Astrocyte (in vitro differentiated cells and primary cell): ENCODE data around the gene PEPD. TPM values are rescaled to one million over a fixed set of nuclear protein-coding genes. Genes with fewer than 3 reads are reported as not detected.

ENCODE experiments used
- DNase-seq: peaks from one replicate; pipeline ENCODE4 v3.0.0-alpha.2; 2010; ENCODE audit warnings: low read depth
- FAIRE-seq: peaks from 2 replicates; lab custom pipeline; 2011; peaks lifted over from hg19 to GRCh38; lab: Jason Lieb, UNC
- H2AFZ ChIP-seq: 2 replicates; pipeline ENCODE4 v1.6.0; 2012; ENCODE audit warnings: low read depth, low read length, inconsistent platforms
- H3K27ac ChIP-seq: 2 replicates; pipeline ENCODE4 v1.5.1; 2011; ENCODE audit warnings: low read depth, low read length, inconsistent platforms
- H3K27me3 ChIP-seq: 2 replicates; pipeline ENCODE4 v1.6.0; 2011; ENCODE audit warnings: low read length, inconsistent platforms; ENCODE audit not compliant: insufficient read depth
- H3K36me3 ChIP-seq: 2 replicates; pipeline ENCODE4 v1.5.1; 2011; ENCODE audit warnings: low read length, inconsistent platforms; ENCODE audit not compliant: insufficient read depth
- H3K4me1 ChIP-seq: 2 replicates; pipeline ENCODE4 v1.5.1; 2011; ENCODE audit warnings: low read length, inconsistent platforms; ENCODE audit not compliant: insufficient read depth
- H3K4me2 ChIP-seq: 2 replicates; pipeline ENCODE4 v1.6.0; 2012; ENCODE audit warnings: low read length, inconsistent platforms
- H3K4me3 ChIP-seq: 2 replicates; pipeline ENCODE4 v1.5.1; 2011; ENCODE audit warnings: low read depth, mild to moderate bottlenecking, low read length, inconsistent platforms; ENCODE audit not compliant: insufficient read depth
- H3K79me2 ChIP-seq: 2 replicates; pipeline ENCODE4 v1.6.0; 2012; ENCODE audit warnings: mild to moderate bottlenecking, low read length, inconsistent platforms; ENCODE audit not compliant: insufficient read depth
- H3K9ac ChIP-seq: 2 replicates; pipeline ENCODE4 v1.6.0; 2012; ENCODE audit warnings: mild to moderate bottlenecking, low read length, inconsistent platforms
- H3K9me3 ChIP-seq: 2 replicates; pipeline ENCODE4 v1.5.1; 2012; ENCODE audit warnings: low read depth, mild to moderate bottlenecking, low read length, inconsistent platforms; ENCODE audit not compliant: insufficient read depth
- H4K20me1 ChIP-seq: 2 replicates; pipeline ENCODE4 v1.6.0; 2012; ENCODE audit warnings: low read length, inconsistent platforms; ENCODE audit not compliant: insufficient read depth
- H3K27ac Mint-ChIP-seq: one replicate; pipeline ENCODE4 v1.8.0; 2021; ENCODE audit warnings: mild to moderate bottlenecking, mixed read lengths; ENCODE audit not compliant: unreplicated experiment
- H3K27me3 Mint-ChIP-seq: one replicate; pipeline ENCODE4 v1.8.0; 2021; ENCODE audit warnings: low read depth, mixed read lengths; ENCODE audit not compliant: unreplicated experiment
- H3K36me3 Mint-ChIP-seq: one replicate; pipeline ENCODE4 v1.8.0; 2021; ENCODE audit warnings: low read depth, mixed read lengths; ENCODE audit not compliant: unreplicated experiment
- H3K4me1 Mint-ChIP-seq: one replicate; pipeline ENCODE4 v1.8.0; 2021; ENCODE audit warnings: low read depth, mixed read lengths; ENCODE audit not compliant: unreplicated experiment
- H3K4me3 Mint-ChIP-seq: one replicate; pipeline ENCODE4 v1.8.0; 2021; ENCODE audit warnings: mild to moderate bottlenecking, moderate library complexity, mixed read lengths; ENCODE audit not compliant: unreplicated experiment
- H3K9me3 Mint-ChIP-seq: one replicate; pipeline ENCODE4 v1.8.0; 2021; ENCODE audit warnings: mild to moderate bottlenecking, mixed read lengths; ENCODE audit not compliant: unreplicated experiment
- CTCF ChIP-seq: IDR thresholded peaks from 2 replicates; pipeline ENCODE4 v1.5.1; 2011; ENCODE audit warnings: low read depth, mild to moderate bottlenecking, inconsistent platforms, low read length, moderate library complexity; ENCODE audit not compliant: insufficient read depth
- EZH2 ChIP-seq: IDR thresholded peaks from 2 replicates; pipeline ENCODE4 v1.6.1; 2012; ENCODE audit warnings: mild to moderate bottlenecking, low read length, inconsistent platforms; ENCODE audit not compliant: insufficient read depth
- total RNA-seq: library from RNA; stranded (reverse); gene quantifications from 2 replicates; pipeline ENCODE4 v1.2.1, GENCODE V29; 2021

The PEPD gene
- total RNA-seq, 1 donor from 2014 or later, result 37.9 TPM

GRCh38 chr19:33528404-33528803, 6.8 kb upstream of the PEPD start:
- no peak overlapping the region for H2AFZ ChIP-seq
- FAIRE-seq, result no peak
- H3K27me3 ChIP-seq, result peaks cover 11% of the 10 kb centered on the region
- no peaks in the 10 kb centered on the region for H3K9me3 ChIP-seq
- H3K4me3 ChIP-seq, result no peak overlapping the region
- H3K9me3 Mint-ChIP-seq, result no peaks in the 10 kb centered on the region
- H3K4me2 ChIP-seq, result no peak overlapping the region
- H3K4me3 Mint-ChIP-seq, result no peak overlapping the region
- peaks cover 57% of the 10 kb centered on the region for H3K27me3 Mint-ChIP-seq
- DNase-seq, result no peak
- H3K36me3 ChIP-seq, result no peaks in the 10 kb centered on the region
- no peak overlapping the region for H3K27ac Mint-ChIP-seq
- no peak overlapping the region for H3K9ac ChIP-seq
- no peak overlapping the region for H3K27ac ChIP-seq
- no peaks in the 10 kb centered on the region for H3K36me3 Mint-ChIP-seq
- H3K4me1 ChIP-seq, result no peaks in the 10 kb centered on the region
- TF ChIP-seq CTCF (no peak), EZH2 (no peak)
- H3K4me1 Mint-ChIP-seq, result no peaks in the 10 kb centered on the region
- H3K79me2 ChIP-seq, result no peaks in the 10 kb centered on the region
- no peaks in the 10 kb centered on the region for H4K20me1 ChIP-seq

- Mint-ChIP-seq H3K27ac (peak overlapping the region; percentile 31), H3K4me3 (no peak overlapping the region), H3K4me1 (no peaks in the 10 kb centered on the region), H3K27me3 (peaks cover 58% of the 10 kb centered on the region), H3K9me3 (no peaks in the 10 kb centered on the region), H3K36me3 (no peaks in the 10 kb centered on the region)
- no peak overlapping the region for H3K4me2 ChIP-seq
- H3K4me1 ChIP-seq, result peaks cover 1% of the 10 kb centered on the region
- DNase-seq, result no peak
- H3K9ac ChIP-seq, result no peak overlapping the region
- no peak overlapping the region for H3K4me3 ChIP-seq
- no peaks in the 10 kb centered on the region for H4K20me1 ChIP-seq
- no peak overlapping the region for H3K27ac ChIP-seq
- peaks cover 11% of the 10 kb centered on the region for H3K27me3 ChIP-seq
- no peaks in the 10 kb centered on the region for H3K36me3 ChIP-seq
- no peak overlapping the region for H2AFZ ChIP-seq
- H3K79me2 ChIP-seq, result no peaks in the 10 kb centered on the region
- no peak for FAIRE-seq
- TF ChIP-seq EZH2 (no peak), CTCF (no peak)
- H3K9me3 ChIP-seq, result no peaks in the 10 kb centered on the region
These were observed 5.5 kb upstream of the PEPD start for GRCh38 chr19:33527125-33527524.

- H3K4me3 ChIP-seq, result no peak overlapping the region
- no peak overlapping the region for H3K4me2 ChIP-seq
- peaks cover 9% of the 10 kb centered on the region for H4K20me1 ChIP-seq
- peaks cover 17% of the 10 kb centered on the region for H3K79me2 ChIP-seq
- no peak overlapping the region for H3K27ac ChIP-seq
- no peak overlapping the region for H3K9ac ChIP-seq
- Mint-ChIP-seq H3K27ac (no peak overlapping the region), H3K36me3 (no peaks in the 10 kb centered on the region), H3K4me1 (peaks cover 4% of the 10 kb centered on the region), H3K4me3 (no peak overlapping the region), H3K27me3 (peaks cover 48% of the 10 kb centered on the region), H3K9me3 (peaks cover 2% of the 10 kb centered on the region)
- H3K36me3 ChIP-seq, result no peaks in the 10 kb centered on the region
- peaks cover 7% of the 10 kb centered on the region for H3K27me3 ChIP-seq
- H2AFZ ChIP-seq, result no peak overlapping the region
- TF ChIP-seq EZH2 (no peak), CTCF (no peak)
- FAIRE-seq, result no peak
- peaks cover 8% of the 10 kb centered on the region for H3K4me1 ChIP-seq
- H3K9me3 ChIP-seq, result no peaks in the 10 kb centered on the region
- DNase-seq, result no peak
These were observed 2.6 kb upstream of the PEPD start for GRCh38 chr19:33524024-33524664.
